WI38 (cell line): ENCODE results near the gene KANSL3.

Source experiments
- H3K4me3 ChIP-seq: 2 replicates; pipeline ENCODE4 v1.5.1; 2011; ENCODE audit warnings: low read depth, mild to moderate bottlenecking, control low read depth, low read length
- TF ChIP-seq, protein P1 (sequence below): IDR thresholded peaks from 2 replicates; pipeline ENCODE4 v1.5.1; 2012; ENCODE audit warnings: low read depth, mild to moderate bottlenecking, control low read depth, low read length

Gene KANSL3

DNA sequence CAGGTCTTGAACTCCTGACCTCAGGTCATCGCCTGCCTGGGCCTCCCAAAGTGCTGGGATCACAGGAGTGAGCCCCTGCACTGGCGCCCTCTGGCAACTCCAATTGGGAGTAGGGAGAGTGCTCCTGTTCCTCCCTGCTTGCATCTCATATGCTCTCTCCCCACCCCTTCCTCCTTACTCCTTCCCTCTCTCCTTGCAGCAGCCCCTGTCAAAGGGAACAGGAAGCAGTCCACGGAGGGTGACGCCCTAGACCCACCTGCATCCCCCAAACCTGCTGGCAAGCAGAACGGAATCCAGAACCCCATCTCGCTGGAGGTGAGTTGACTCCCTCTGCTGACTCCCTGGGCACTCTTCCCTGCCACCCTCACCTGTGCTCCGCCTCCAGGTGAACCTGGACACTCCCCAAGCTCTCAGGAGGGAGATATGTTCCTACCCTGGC lies 90.9 kb downstream of the KANSL3 start:
- no peak overlapping the region for H3K4me3 ChIP-seq
- TF ChIP-seq, protein P1, sequence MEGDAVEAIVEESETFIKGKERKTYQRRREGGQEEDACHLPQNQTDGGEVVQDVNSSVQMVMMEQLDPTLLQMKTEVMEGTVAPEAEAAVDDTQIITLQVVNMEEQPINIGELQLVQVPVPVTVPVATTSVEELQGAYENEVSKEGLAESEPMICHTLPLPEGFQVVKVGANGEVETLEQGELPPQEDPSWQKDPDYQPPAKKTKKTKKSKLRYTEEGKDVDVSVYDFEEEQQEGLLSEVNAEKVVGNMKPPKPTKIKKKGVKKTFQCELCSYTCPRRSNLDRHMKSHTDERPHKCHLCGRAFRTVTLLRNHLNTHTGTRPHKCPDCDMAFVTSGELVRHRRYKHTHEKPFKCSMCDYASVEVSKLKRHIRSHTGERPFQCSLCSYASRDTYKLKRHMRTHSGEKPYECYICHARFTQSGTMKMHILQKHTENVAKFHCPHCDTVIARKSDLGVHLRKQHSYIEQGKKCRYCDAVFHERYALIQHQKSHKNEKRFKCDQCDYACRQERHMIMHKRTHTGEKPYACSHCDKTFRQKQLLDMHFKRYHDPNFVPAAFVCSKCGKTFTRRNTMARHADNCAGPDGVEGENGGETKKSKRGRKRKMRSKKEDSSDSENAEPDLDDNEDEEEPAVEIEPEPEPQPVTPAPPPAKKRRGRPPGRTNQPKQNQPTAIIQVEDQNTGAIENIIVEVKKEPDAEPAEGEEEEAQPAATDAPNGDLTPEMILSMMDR, result no peak

DNA sequence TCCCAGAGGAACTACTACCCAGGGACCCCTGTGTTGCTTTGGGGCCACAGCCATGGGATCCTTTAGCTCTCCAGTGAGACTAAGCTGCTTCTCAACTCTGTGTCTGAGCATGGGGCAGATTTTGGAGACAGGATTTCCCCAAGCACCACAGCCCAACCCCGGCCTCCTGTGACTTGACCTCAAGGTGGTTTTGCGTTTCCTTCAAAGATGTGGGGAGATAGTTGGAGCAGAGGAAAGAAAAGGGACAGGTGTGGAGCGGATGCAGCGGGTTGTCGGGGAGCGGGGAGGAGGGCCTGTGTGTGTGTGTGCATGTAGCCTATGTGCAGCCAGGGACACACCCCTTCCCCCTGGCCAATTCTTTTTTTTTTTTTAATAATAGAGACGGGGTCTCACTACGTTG lies 91.3 kb downstream of the KANSL3 start:
- H3K4me3 ChIP-seq, result no peak overlapping the region
- TF ChIP-seq, protein P1, result no peak

DNA sequence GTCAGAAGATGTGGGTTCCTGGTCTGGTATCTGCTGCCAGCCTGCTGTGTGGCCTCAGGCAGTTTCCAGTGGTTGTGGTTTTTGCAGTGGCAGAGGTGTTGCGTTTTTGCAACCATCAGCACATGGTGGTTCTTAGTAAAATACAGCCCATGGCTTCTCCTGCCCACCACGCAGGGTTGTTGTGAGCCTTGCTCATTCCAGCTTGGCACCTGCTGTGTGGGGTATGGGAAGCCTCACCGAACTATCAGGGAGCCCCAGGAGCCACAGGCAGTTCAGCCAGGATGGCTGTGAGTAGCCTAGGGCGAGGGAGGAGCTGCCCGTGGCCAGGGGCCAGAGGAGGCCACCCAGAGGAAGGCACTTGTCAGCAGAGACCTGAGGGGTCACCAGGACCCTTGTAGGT lies 91.8 kb downstream of the KANSL3 start:
- TF ChIP-seq, protein P1, result no peak
- no peak overlapping the region for H3K4me3 ChIP-seq
